Muscle layer of duodenum (tissue), 2 donors: ENCODE results near the gene NSD1.

Experiments
- H3K27ac ChIP-seq: one replicate; pipeline ENCODE4 v1.7.0; 2013; ENCODE audit warnings: mild to moderate bottlenecking, low read length
- H3K27me3 ChIP-seq: one replicate; pipeline ENCODE4 v1.7.0; 2013; ENCODE audit warnings: low read depth, mild to moderate bottlenecking, control low read depth, low read length
- H3K36me3 ChIP-seq, 2 donors: one replicate each; pipeline ENCODE4 v1.7.0; 2013; ENCODE audit warnings: low read length in 2 of 2, control low read depth in 1 of 2, mild to moderate bottlenecking in 1 of 2; ENCODE audit not compliant: insufficient read depth in 2 of 2, control insufficient read depth in 1 of 2
- H3K4me1 ChIP-seq, 2 donors: one replicate each; pipeline ENCODE4 v1.7.0; 2013; ENCODE audit warnings: low read length in 2 of 2, mild to moderate bottlenecking in 2 of 2, control low read depth in 1 of 2, moderate library complexity in 1 of 2; ENCODE audit not compliant: insufficient read depth in 2 of 2, control insufficient read depth in 1 of 2
- H3K4me3 ChIP-seq, 2 donors: one replicate each; pipeline ENCODE4 v1.7.0; 2013; ENCODE audit warnings: low read length in 2 of 2, low read depth in 1 of 2, mild to moderate bottlenecking in 1 of 2
- H3K9me3 ChIP-seq, 2 donors: one replicate each; pipeline ENCODE4 v1.7.0; 2013; ENCODE audit warnings: low read length in 2 of 2, control low read depth in 1 of 2, mild to moderate bottlenecking in 1 of 2; ENCODE audit not compliant: control insufficient read depth in 1 of 2
- donor health status: healthy.

NSD1 gene

GRCh38 chr5:177116631-177117373 lies 16.8 kb upstream of the NSD1 start:
- H3K36me3 ChIP-seq: no peaks in the 10 kb centered on the region
- no peaks in the 10 kb centered on the region for H3K27me3 ChIP-seq
- H3K27ac ChIP-seq: no peak overlapping the region
- peaks cover 2 to 14% of the 10 kb centered on the region in 2 donors for H3K4me1 ChIP-seq
- H3K9me3 ChIP-seq: no peaks in the 10 kb centered on the region
- H3K4me3 ChIP-seq: peak overlapping the region in 1 of 2 donors; percentile 43

- no peak overlapping the region for H3K4me3 ChIP-seq
Measured at GRCh38 chr5:177117441-177118045, 16.0 kb upstream of the NSD1 start.

GRCh38 chr5:177122566-177122965 lies 11.0 kb upstream of the NSD1 start:
- no peak overlapping the region for H3K4me3 ChIP-seq
- no peak overlapping the region for H3K27ac ChIP-seq
- H3K4me1 ChIP-seq: no peaks in the 10 kb centered on the region
- no peaks in the 10 kb centered on the region for H3K27me3 ChIP-seq
- H3K9me3 ChIP-seq: no peaks in the 10 kb centered on the region
- no peaks in the 10 kb centered on the region for H3K36me3 ChIP-seq

More at GRCh38 chr5:177117441-177118045, 16.0 kb upstream of the NSD1 start:
- H3K27me3 ChIP-seq: no peaks in the 10 kb centered on the region
- H3K9me3 ChIP-seq: no peaks in the 10 kb centered on the region
- no peak overlapping the region for H3K27ac ChIP-seq
- H3K4me1 ChIP-seq: peaks cover 0 to 14% of the 10 kb centered on the region in 2 donors
- H3K36me3 ChIP-seq: no peaks in the 10 kb centered on the region

DNA sequence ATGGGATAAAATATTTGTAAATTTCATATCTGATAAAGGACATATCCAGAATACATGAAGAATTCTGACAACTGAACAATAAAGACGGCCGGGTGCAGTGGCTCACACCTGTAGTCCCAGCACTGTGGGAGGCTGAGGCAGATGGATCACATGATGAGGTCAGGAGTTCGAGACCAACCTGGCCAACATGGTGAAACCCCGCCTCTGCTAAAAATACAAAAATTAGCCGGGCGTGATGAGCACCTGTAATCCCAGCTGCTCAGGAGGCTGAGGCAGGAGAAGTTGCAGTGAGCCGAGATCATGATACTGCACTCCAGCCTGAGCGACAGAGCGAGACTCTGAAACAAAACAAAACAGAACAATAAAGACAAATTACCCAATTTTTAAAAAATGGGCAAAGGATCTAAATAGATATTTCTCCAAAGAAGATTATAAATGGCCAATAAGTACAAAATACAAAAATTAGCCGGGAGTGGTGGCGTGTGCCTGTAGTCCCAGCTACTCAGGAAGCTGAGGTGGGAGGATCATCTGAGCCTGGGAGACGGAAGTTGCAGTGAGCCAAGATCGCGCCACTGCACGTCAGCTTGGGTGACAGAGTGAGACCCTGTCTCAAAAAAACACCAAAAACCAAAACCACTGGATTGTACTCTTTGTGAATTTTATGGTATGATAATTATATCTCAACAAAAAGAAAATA lies 9.6 kb upstream of the NSD1 start:
- H3K27ac ChIP-seq: no peak overlapping the region
- H3K9me3 ChIP-seq: no peaks in the 10 kb centered on the region
- H3K4me1 ChIP-seq: no peaks in the 10 kb centered on the region
- no peaks in the 10 kb centered on the region for H3K27me3 ChIP-seq
- H3K4me3 ChIP-seq: no peak overlapping the region
- H3K36me3 ChIP-seq: no peaks in the 10 kb centered on the region

DNA sequence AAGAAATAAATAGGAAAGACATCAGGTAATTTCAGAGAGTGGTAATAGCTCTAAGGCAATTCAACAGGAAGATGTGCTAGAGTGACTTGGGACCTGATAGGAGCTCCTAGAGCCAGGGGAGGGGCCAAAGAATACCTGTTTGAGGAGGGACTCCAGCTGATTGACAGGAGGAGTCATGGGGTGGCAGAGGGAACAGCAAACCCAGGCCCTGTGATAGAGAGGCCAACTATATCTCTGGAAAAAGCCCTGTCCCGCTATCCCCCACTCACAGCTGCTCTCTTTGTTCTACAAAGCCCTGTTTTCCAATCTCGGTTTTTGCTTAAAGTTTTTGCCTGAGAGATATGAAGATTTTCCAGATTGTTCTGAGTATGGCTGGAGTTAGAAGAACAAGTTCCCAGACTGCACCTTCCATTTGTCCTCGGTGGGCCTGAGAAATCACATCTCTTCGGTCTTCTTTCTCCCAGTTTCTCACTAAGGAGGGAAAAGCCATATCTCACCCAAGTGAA lies 9.0 kb upstream of the NSD1 start:
- Histone ChIP-seq H3K27ac (no peak overlapping the region), H3K9me3 (no peaks in the 10 kb centered on the region), H3K27me3 (no peaks in the 10 kb centered on the region), H3K4me3 (no peak overlapping the region), H3K36me3 (no peaks in the 10 kb centered on the region), H3K4me1 (no peaks in the 10 kb centered on the region)

- H3K36me3 ChIP-seq: no peaks in the 10 kb centered on the region
- no peak overlapping the region for H3K4me3 ChIP-seq
- H3K27me3 ChIP-seq: no peaks in the 10 kb centered on the region
- no peak overlapping the region for H3K27ac ChIP-seq
- no peaks in the 10 kb centered on the region for H3K9me3 ChIP-seq
- H3K4me1 ChIP-seq: no peaks in the 10 kb centered on the region
Measured at GRCh38 chr5:177126771-177127170, 6.8 kb upstream of the NSD1 start.

- no peak overlapping the region for H3K4me3 ChIP-seq
- no peak overlapping the region for H3K27ac ChIP-seq
- no peaks in the 10 kb centered on the region for H3K4me1 ChIP-seq
- no peaks in the 10 kb centered on the region for H3K27me3 ChIP-seq
- H3K36me3 ChIP-seq: no peaks in the 10 kb centered on the region
- no peaks in the 10 kb centered on the region for H3K9me3 ChIP-seq
Measured at GRCh38 chr5:177128551-177128981, 5.0 kb upstream of the NSD1 start.

- peaks cover 8 to 10% of the 10 kb centered on the region in 2 donors for H3K4me1 ChIP-seq
- no peaks in the 10 kb centered on the region for H3K9me3 ChIP-seq
- H3K4me3 ChIP-seq: no peak overlapping the region
- H3K36me3 ChIP-seq: peaks cover 0 to 4% of the 10 kb centered on the region in 2 donors
- no peak overlapping the region for H3K27ac ChIP-seq
- no peaks in the 10 kb centered on the region for H3K27me3 ChIP-seq
Measured at GRCh38 chr5:177130211-177131018, 3.2 kb upstream of the NSD1 start.

GRCh38 chr5:177131019-177131320 lies 2.6 kb upstream of the NSD1 start:
- Histone ChIP-seq H3K4me1 (peaks cover 13 to 16% of the 10 kb centered on the region in 2 donors), H3K27ac (no peak overlapping the region), H3K36me3 (peaks cover 0 to 8% of the 10 kb centered on the region in 2 donors), H3K9me3 (no peaks in the 10 kb centered on the region), H3K27me3 (no peaks in the 10 kb centered on the region), H3K4me3 (no peak overlapping the region)

- Histone ChIP-seq H3K4me1 (peaks cover 19 to 22% of the 10 kb centered on the region in 2 donors), H3K9me3 (no peaks in the 10 kb centered on the region), H3K27me3 (no peaks in the 10 kb centered on the region), H3K36me3 (peaks cover 0 to 8% of the 10 kb centered on the region in 2 donors), H3K4me3 (no peak overlapping the region), H3K27ac (no peak overlapping the region)
Measured at GRCh38 chr5:177131352-177132135, 2.0 kb upstream of the NSD1 start.
